HEK293 (cell line): Measurements from ENCODE around the gene CAGE1.

Experiments
- CTCF ChIA-PET: fragments of 350-600 bp; formaldehyde crosslinking; extraction: SDS; loops from one replicate; lab custom pipeline; 2021; ENCODE audit warnings: antibody characterized with exemption; lab: Yijun Ruan, JAX
- POLR2A ChIA-PET: fragments of 300-600 bp; formaldehyde crosslinking; extraction: SDS; loops from one replicate; lab custom pipeline; 2020; ENCODE audit warnings: antibody characterized with exemption, inconsistent platforms; lab: Yijun Ruan, JAX
- H3K27ac ChIP-seq: fragments of 200-500 bp; sonication (Bioruptor generic); 2 replicates; pipeline ENCODE4 v1.5.1; 2014; ENCODE audit warnings: low read depth, low read length, control low read depth, inconsistent platforms; ENCODE audit errors: extremely low read depth
- H3K36me3 ChIP-seq, 2 experiments: fragments of 200-500 bp in 1 of 2; sonication (Bioruptor generic) in 1 of 2; 1 replicate in 1 of 2; 2 replicates in 1 of 2; pipeline ENCODE4 v1.5.1; 2014 to 2017; ENCODE audit warnings: inconsistent platforms in 2 of 2, low read length in 2 of 2; ENCODE audit not compliant: control insufficient read depth in 2 of 2, insufficient read depth in 1 of 2
- H3K4me1 ChIP-seq: fragments of 200-500 bp; sonication (Bioruptor generic); 2 replicates; pipeline ENCODE4 v1.5.1; 2014; ENCODE audit warnings: mild to moderate bottlenecking, low read length, inconsistent platforms; ENCODE audit not compliant: control insufficient read depth, insufficient read depth
- H3K4me3 ChIP-seq: 2 replicates; pipeline ENCODE4 v1.5.1; 2011; ENCODE audit warnings: low read depth, mild to moderate bottlenecking, control low read depth, low read length, moderate library complexity
- H3K9me3 ChIP-seq: fragments of 200-500 bp; sonication (Bioruptor generic); 2 replicates; pipeline ENCODE4 v1.5.1; 2014; ENCODE audit warnings: low read depth, low read length, inconsistent platforms; ENCODE audit not compliant: control insufficient read depth, insufficient read depth
- EGR2 ChIP-seq: fragments of 450-650 bp; formaldehyde crosslinking; IDR thresholded peaks from 2 replicates; pipeline ENCODE4 v1.5.1; 2016; ENCODE audit warnings: low read depth, missing biosample characterization, missing genetic modification characterization
- GLIS2 ChIP-seq: fragments of 450-650 bp; formaldehyde crosslinking; IDR thresholded peaks from 2 replicates; pipeline ENCODE4 v1.5.1; 2016; ENCODE audit warnings: missing biosample characterization, missing genetic modification characterization
- IKZF3 ChIP-seq: fragments of 450-650 bp; IDR thresholded peaks from 2 replicates; pipeline ENCODE4 v1.5.0; 2018; ENCODE audit warnings: missing biosample characterization, mild to moderate bottlenecking, missing genetic modification characterization, moderate library complexity
- PRDM1 ChIP-seq: fragments of 450-650 bp; formaldehyde crosslinking; IDR thresholded peaks from 2 replicates; pipeline ENCODE4; 2016; ENCODE audit warnings: missing biosample characterization, missing genetic modification characterization
- SP3 ChIP-seq: fragments of 450-650 bp; formaldehyde crosslinking; IDR thresholded peaks from 2 replicates; pipeline ENCODE4 v1.5.1; 2016; ENCODE audit warnings: missing biosample characterization, missing genetic modification characterization
- ZBTB21 ChIP-seq: fragments of 450-650 bp; formaldehyde crosslinking; IDR thresholded peaks from 2 replicates; pipeline ENCODE4 v1.5.1; 2017; ENCODE audit warnings: missing biosample characterization, missing genetic modification characterization
- ZBTB7A ChIP-seq: fragments of 450-650 bp; formaldehyde crosslinking; IDR thresholded peaks from 2 replicates; pipeline ENCODE4 v1.5.1; 2016; ENCODE audit warnings: low read depth, missing biosample characterization, missing genetic modification characterization
- ZFHX2 ChIP-seq: fragments of 450-650 bp; formaldehyde crosslinking; conservative IDR thresholded peaks from 2 replicates; pipeline ENCODE4 v1.5.1; 2016; ENCODE audit warnings: missing biosample characterization, missing genetic modification characterization
- ZNF112 ChIP-seq: fragments of 450-650 bp; formaldehyde crosslinking; IDR thresholded peaks from 2 replicates; pipeline ENCODE4 v1.5.0; 2017; ENCODE audit warnings: missing biosample characterization, missing genetic modification characterization
- ZNF157 ChIP-seq: fragments of 450-650 bp; formaldehyde crosslinking; IDR thresholded peaks from 2 replicates; pipeline ENCODE4 v1.5.1; 2016; ENCODE audit warnings: missing biosample characterization, missing genetic modification characterization
- ZNF19 ChIP-seq: fragments of 450-650 bp; formaldehyde crosslinking; IDR thresholded peaks from 2 replicates; pipeline ENCODE4; 2016; ENCODE audit warnings: missing biosample characterization, missing genetic modification characterization, low read depth
- ZNF239 ChIP-seq: fragments of 450-650 bp; formaldehyde crosslinking; IDR thresholded peaks from 2 replicates; pipeline ENCODE4 v1.5.1; 2016; ENCODE audit warnings: missing biosample characterization, missing genetic modification characterization
- ZNF335 ChIP-seq: fragments of 450-650 bp; formaldehyde crosslinking; conservative IDR thresholded peaks from 2 replicates; pipeline ENCODE4 v1.5.1; 2016; ENCODE audit warnings: missing biosample characterization, missing genetic modification characterization
- ZNF654 ChIP-seq: fragments of 450-650 bp; formaldehyde crosslinking; IDR thresholded peaks from 2 replicates; pipeline ENCODE4 v1.5.1; 2016; ENCODE audit warnings: low read depth, missing biosample characterization, missing genetic modification characterization
- ZNF747 ChIP-seq: fragments of 450-650 bp; formaldehyde crosslinking; IDR thresholded peaks from 2 replicates; pipeline ENCODE4 v1.5.1; 2016; ENCODE audit warnings: missing biosample characterization, missing genetic modification characterization
- ZNF830 ChIP-seq: fragments of 450-650 bp; IDR thresholded peaks from 2 replicates; pipeline ENCODE4 v1.5.0; 2018; ENCODE audit warnings: missing biosample characterization, missing genetic modification characterization, low read depth, mild to moderate bottlenecking, moderate library complexity
- ZXDB ChIP-seq: fragments of 450-650 bp; formaldehyde crosslinking; IDR thresholded peaks from 2 replicates; pipeline ENCODE4 v1.5.1; 2016; ENCODE audit warnings: missing biosample characterization, missing genetic modification characterization
- TF ChIP-seq, protein P1 (sequence below): fragments of 450-650 bp; formaldehyde crosslinking; IDR thresholded peaks from 2 replicates; pipeline ENCODE4 v1.5.1; 2016; ENCODE audit warnings: missing biosample characterization, missing genetic modification characterization
- TF ChIP-seq, protein P2 (sequence below): fragments of 450-650 bp; IDR thresholded peaks from 2 replicates; pipeline ENCODE4 v1.5.1; 2018; ENCODE audit warnings: missing biosample characterization, mild to moderate bottlenecking, missing genetic modification characterization
- TF ChIP-seq, protein P3 (sequence below): fragments of 450-650 bp; formaldehyde crosslinking; IDR thresholded peaks from 2 replicates; pipeline ENCODE4 v1.5.1; 2016; ENCODE audit warnings: missing biosample characterization, missing genetic modification characterization
- TF ChIP-seq, protein P4 (sequence below): fragments of 450-650 bp; formaldehyde crosslinking; IDR thresholded peaks from 2 replicates; pipeline ENCODE4 v1.5.1; 2017; ENCODE audit warnings: missing biosample characterization, missing genetic modification characterization
- TF ChIP-seq, protein P5 (sequence below): fragments of 450-650 bp; formaldehyde crosslinking; IDR thresholded peaks from 2 replicates; pipeline ENCODE4 v1.5.1; 2016; ENCODE audit warnings: missing biosample characterization, missing genetic modification characterization

The CAGE1 gene

DNA sequence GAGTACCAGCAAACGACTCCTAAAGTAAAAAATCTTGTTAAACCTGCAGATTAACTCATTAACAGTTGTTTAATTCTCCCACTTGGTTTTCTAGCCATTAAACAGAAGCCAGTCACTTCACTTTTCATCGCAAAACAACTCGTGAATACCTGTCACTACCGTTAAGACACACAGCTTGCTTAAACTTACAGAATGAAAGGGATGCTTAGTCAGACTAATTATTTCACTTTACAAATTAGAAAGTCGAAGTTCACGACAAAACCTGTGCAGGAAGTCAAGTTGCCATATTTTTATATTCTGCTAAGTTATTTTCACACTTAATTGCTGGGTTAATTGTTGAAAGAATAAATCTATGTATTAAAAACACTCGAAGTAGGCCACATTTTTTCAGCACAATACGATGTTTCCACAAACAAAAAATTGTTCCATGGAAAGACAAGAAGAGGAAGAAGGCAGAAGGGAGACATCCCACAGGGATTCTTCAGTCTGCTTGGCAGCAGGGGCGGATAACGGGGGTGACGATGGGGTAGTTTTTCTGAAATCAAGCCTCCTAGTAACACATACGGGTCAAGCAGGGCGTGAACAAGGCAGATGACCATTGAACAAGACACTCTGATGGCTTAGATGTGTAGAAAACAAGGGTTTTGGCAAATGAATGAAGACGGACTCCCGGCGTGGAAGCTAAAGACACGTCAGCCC is 77.5 kb downstream of the CAGE1 start:
- H3K4me3 ChIP-seq = peak overlapping the region; percentile 78

DNA sequence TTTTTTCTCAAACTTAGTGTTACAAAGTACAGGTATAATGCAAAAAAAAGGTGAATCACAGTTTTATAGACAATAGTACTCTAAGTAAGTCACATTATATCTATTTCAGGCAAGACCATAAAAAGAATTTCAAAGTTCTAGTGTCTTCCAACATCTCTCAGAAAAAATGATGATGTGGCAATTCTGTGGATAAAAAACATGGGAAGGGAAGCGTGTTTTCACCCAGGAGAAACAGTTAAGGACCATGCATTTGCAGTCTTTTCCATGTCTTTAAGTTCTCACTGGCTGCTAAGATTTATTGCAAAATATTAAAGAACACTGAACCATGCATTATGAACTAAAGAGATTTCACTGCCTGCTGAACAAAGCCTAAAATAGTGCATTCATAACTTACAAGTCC is 78.4 kb downstream of the CAGE1 start:
- Histone ChIP-seq H3K4me3 (peak overlapping the region; percentile 1; the same call in 1 of the 2 replicates), H3K36me3 (peaks cover 37 to 38% of the 10 kb centered on the region in 2 experiments), H3K27ac (no peak overlapping the region), H3K4me1 (peaks cover 5% of the 10 kb centered on the region; the same call in 1 of the 2 replicates), H3K9me3 (no peaks in the 10 kb centered on the region)
- TF ChIP-seq ZNF654 (tag by site-specific recombination) = no peak
- no peak for TF ChIP-seq ZNF747 (tag by site-specific recombination)
- TF ChIP-seq ZNF157 (tag by site-specific recombination) = no peak
- TF ChIP-seq ZNF239 (tag by site-specific recombination) = no peak
- TF ChIP-seq ZBTB7A = no peak
- no peak for TF ChIP-seq SP3 (tag by site-specific recombination)
- TF ChIP-seq, protein P1, sequence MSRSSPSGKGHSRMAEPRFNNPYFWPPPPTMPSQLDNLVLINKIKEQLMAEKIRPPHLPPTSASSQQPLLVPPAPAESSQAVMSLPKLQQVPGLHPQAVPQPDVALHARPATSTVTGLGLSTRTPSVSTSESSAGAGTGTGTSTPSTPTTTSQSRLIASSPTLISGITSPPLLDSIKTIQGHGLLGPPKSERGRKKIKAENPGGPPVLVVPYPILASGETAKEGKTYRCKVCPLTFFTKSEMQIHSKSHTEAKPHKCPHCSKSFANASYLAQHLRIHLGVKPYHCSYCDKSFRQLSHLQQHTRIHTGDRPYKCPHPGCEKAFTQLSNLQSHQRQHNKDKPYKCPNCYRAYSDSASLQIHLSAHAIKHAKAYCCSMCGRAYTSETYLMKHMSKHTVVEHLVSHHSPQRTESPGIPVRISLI = no peak
- TF ChIP-seq, protein P2, sequence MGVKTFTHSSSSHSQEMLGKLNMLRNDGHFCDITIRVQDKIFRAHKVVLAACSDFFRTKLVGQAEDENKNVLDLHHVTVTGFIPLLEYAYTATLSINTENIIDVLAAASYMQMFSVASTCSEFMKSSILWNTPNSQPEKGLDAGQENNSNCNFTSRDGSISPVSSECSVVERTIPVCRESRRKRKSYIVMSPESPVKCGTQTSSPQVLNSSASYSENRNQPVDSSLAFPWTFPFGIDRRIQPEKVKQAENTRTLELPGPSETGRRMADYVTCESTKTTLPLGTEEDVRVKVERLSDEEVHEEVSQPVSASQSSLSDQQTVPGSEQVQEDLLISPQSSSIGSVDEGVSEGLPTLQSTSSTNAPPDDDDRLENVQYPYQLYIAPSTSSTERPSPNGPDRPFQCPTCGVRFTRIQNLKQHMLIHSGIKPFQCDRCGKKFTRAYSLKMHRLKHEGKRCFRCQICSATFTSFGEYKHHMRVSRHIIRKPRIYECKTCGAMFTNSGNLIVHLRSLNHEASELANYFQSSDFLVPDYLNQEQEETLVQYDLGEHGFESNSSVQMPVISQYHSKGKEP (tag by site-specific recombination) = no peak
- no peak for TF ChIP-seq GLIS2 (tag by site-specific recombination)
- TF ChIP-seq ZNF112 (tag by site-specific recombination) = no peak
- ChIA-PET CTCF (interaction anchor here (0.6 to 1.7 kb wide), 3 partner anchors 35 to 78 kb away, joined by 3 to 6 read pairs (median 4); partner anchors contain the start of genes CAGE1 and RIOK1), POLR2A (interaction anchor here (0.9 kb wide), 1 partner anchor 19 kb away, joined by 3 read pairs; no protein-coding TSS in a partner anchor)

More for the DNA sequence above, 77.5 kb downstream of the CAGE1 start:
- H3K9me3 ChIP-seq = no peaks in the 10 kb centered on the region
- POLR2A ChIA-PET = interaction anchor here (0.6 to 2.6 kb wide), 3 partner anchors 30 to 278 kb away, joined by 3 to 10 read pairs (median 3); partner anchors contain the start of gene SNRNP48
- TF ChIP-seq PRDM1 = peak; percentile 78
- peak; percentile 63; the same call in 1 of the 2 replicates for TF ChIP-seq IKZF3 (tag by site-specific recombination)
- peak; percentile 31 for TF ChIP-seq ZFHX2 (tag by site-specific recombination)
- TF ChIP-seq ZNF19 (tag by site-specific recombination) = no peak
- TF ChIP-seq, protein P3, sequence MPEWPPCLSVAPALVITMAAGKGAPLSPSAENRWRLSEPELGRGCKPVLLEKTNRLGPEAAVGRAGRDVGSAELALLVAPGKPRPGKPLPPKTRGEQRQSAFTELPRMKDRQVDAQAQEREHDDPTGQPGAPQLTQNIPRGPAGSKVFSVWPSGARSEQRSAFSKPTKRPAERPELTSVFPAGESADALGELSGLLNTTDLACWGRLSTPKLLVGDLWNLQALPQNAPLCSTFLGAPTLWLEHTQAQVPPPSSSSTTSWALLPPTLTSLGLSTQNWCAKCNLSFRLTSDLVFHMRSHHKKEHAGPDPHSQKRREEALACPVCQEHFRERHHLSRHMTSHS = no peak
- TF ChIP-seq, protein P2 (tag by site-specific recombination) = no peak
- TF ChIP-seq ZXDB (tag by site-specific recombination) = peak; percentile 76
- peak; percentile 23; the same call in 1 of the 2 replicates for TF ChIP-seq EGR2 (tag by site-specific recombination)
- no peak for TF ChIP-seq ZNF830 (tag by site-specific recombination)
- TF ChIP-seq, protein P4, sequence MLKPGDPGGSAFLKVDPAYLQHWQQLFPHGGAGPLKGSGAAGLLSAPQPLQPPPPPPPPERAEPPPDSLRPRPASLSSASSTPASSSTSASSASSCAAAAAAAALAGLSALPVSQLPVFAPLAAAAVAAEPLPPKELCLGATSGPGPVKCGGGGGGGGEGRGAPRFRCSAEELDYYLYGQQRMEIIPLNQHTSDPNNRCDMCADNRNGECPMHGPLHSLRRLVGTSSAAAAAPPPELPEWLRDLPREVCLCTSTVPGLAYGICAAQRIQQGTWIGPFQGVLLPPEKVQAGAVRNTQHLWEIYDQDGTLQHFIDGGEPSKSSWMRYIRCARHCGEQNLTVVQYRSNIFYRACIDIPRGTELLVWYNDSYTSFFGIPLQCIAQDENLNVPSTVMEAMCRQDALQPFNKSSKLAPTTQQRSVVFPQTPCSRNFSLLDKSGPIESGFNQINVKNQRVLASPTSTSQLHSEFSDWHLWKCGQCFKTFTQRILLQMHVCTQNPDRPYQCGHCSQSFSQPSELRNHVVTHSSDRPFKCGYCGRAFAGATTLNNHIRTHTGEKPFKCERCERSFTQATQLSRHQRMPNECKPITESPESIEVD = peak; percentile 31; the same call in 1 of the 2 replicates
- no peak for TF ChIP-seq ZBTB21
- TF ChIP-seq, protein P5, sequence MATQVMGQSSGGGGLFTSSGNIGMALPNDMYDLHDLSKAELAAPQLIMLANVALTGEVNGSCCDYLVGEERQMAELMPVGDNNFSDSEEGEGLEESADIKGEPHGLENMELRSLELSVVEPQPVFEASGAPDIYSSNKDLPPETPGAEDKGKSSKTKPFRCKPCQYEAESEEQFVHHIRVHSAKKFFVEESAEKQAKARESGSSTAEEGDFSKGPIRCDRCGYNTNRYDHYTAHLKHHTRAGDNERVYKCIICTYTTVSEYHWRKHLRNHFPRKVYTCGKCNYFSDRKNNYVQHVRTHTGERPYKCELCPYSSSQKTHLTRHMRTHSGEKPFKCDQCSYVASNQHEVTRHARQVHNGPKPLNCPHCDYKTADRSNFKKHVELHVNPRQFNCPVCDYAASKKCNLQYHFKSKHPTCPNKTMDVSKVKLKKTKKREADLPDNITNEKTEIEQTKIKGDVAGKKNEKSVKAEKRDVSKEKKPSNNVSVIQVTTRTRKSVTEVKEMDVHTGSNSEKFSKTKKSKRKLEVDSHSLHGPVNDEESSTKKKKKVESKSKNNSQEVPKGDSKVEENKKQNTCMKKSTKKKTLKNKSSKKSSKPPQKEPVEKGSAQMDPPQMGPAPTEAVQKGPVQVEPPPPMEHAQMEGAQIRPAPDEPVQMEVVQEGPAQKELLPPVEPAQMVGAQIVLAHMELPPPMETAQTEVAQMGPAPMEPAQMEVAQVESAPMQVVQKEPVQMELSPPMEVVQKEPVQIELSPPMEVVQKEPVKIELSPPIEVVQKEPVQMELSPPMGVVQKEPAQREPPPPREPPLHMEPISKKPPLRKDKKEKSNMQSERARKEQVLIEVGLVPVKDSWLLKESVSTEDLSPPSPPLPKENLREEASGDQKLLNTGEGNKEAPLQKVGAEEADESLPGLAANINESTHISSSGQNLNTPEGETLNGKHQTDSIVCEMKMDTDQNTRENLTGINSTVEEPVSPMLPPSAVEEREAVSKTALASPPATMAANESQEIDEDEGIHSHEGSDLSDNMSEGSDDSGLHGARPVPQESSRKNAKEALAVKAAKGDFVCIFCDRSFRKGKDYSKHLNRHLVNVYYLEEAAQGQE = no peak
- TF ChIP-seq ZNF335 (tag by site-specific recombination) = peak; percentile 48; the same call in 1 of the 2 replicates
- TF ChIP-seq, all 188 proteins: peak for 7
- CTCF ChIA-PET = interaction anchor here (0.6 to 1.7 kb wide), 3 partner anchors 36 to 304 kb away, joined by 3 to 6 read pairs (median 4); partner anchors contain the start of genes CAGE1 and RIOK1
- peaks cover 5% of the 10 kb centered on the region; the same call in 1 of the 2 replicates for H3K4me1 ChIP-seq
- H3K27ac ChIP-seq = peak overlapping the region; percentile 91
- peaks cover 34 to 35% of the 10 kb centered on the region in 2 experiments for H3K36me3 ChIP-seq
